Measurements from ENCODE around the gene MASP2. TPM values are rescaled to one million over a fixed set of nuclear protein-coding genes. Genes with fewer than 3 reads are reported as not detected.

MASP2 gene
- total and polyA plus RNA-seq, 9 of the 15 experiments (the other 6 are each of a cell fraction or from before 2014, with no cell fraction given) = 0.01 to 0.23 (median 0.06) TPM; not detected in 3

GRCh38 chr1:11013160-11013531 lies 33.9 kb downstream of the MASP2 start:
- TF ChIP-seq SIN3A (IDR thresholded peaks at IDR 0.05; ENCODE audit: borderline replicate concordance in 2 of 2, control insufficient read depth in 1 of 2, low read depth in 2 of 2, low read length in 2 of 2) (peak in 1 of 2 experiments; percentile 27; a peak in 1 of 4 replicates), POLR2AphosphoS2 (IDR thresholded peaks at IDR 0.05; ENCODE audit: low read length) (0 out of 2 replicates have a peak, but pooled peaks have one; percentile 14), SPI1 (IDR thresholded peaks at IDR 0.05; ENCODE audit: borderline replicate concordance, low read depth, low read length) (peak; percentile 51; the same call in 1 of the 2 replicates), TOE1 (IDR thresholded peaks at IDR 0.05; ENCODE audit: borderline replicate concordance) (no peak), TOE1 (CRISPR knock-in tag; IDR thresholded peaks at IDR 0.05; ENCODE audit: borderline replicate concordance, low read depth) (peak; percentile 64; the same call in 1 of the 2 replicates), NR1H2 (CRISPR knock-in tag; IDR thresholded peaks at IDR 0.05) (peak; percentile 23; the same call in 1 of the 2 replicates), E2F1 (CRISPR knock-in tag; IDR thresholded peaks at IDR 0.05) (no peak), ZMIZ1 (IDR thresholded peaks at IDR 0.05; ENCODE audit: low read depth in 2 of 2, low read length in 2 of 2) (no peak), CREM (IDR thresholded peaks at IDR 0.05; ENCODE audit: low read depth) (no peak), TGIF2 (CRISPR knock-in tag; IDR thresholded peaks at IDR 0.05) (0 out of 2 replicates have a peak, but pooled peaks have one; percentile 1), PHF21A (IDR thresholded peaks at IDR 0.05; ENCODE audit: borderline replicate concordance, low read depth) (0 out of 2 replicates have a peak, but pooled peaks have one; percentile 0), ZNF785 (CRISPR knock-in tag; IDR thresholded peaks at IDR 0.05) (no peak), SMARCB1 (IDR thresholded peaks at IDR 0.05; ENCODE audit: insufficient read length, low read depth) (no peak), BRF2 (IDR thresholded peaks at IDR 0.05; ENCODE audit: borderline replicate concordance, insufficient read depth, insufficient read length) (no peak)
- FAIRE-seq = no peak
- Histone ChIP-seq H3K4me1 (replicated peaks in 1 of 2; ENCODE audit: control insufficient read depth in 2 of 2, insufficient read depth in 2 of 2, low read length in 2 of 2) (peaks cover 9 to 21% of the 10 kb centered on the region in 2 experiments; a peak in 4 of 5 replicates), H3K9me3 (replicated peaks; ENCODE audit: control insufficient read depth, insufficient read depth, low read depth, low read length) (no peaks in the 10 kb centered on the region), H3K9ac (ENCODE audit: insufficient read depth in 1 of 2, low read depth in 2 of 2, low read length in 2 of 2) (peak overlapping the region; percentile 99 to 100), H3K27me3 (ENCODE audit: control insufficient read depth in 2 of 2, insufficient read depth in 2 of 2, low read length in 2 of 2) (no peaks in the 10 kb centered on the region), H3K9me1 (ENCODE audit: control insufficient read depth, insufficient read depth, low read length) (no peaks in the 10 kb centered on the region), H3K27ac (ENCODE audit: extremely low read depth, low read depth, low read length) (peak overlapping the region; percentile 97), H3K36me3 (ENCODE audit: control insufficient read depth, insufficient read depth, low read length) (peaks cover 47% of the 10 kb centered on the region), H3K4me2 (ENCODE audit: insufficient read depth, low read length) (peak overlapping the region; percentile 97), H3K79me2 (ENCODE audit: control insufficient read depth, insufficient read depth, low read length) (peaks cover 45% of the 10 kb centered on the region), H4K20me1 (replicated peaks; ENCODE audit: control insufficient read depth, insufficient read depth, low read length) (peaks cover 26% of the 10 kb centered on the region), H3K4me3 (peak overlapping the region; percentile 95), H2AFZ (ENCODE audit: low read depth, low read length) (no peak overlapping the region)
- in situ Hi-C loops (cut with MboI) = no loop called here
- WGBS (ENCODE audit: insufficient coverage, low coverage, missing lambda C conversion rate) = 0% methylated on average over 11 of the region's 11 CpGs
- no peak for DNase-seq (ENCODE audit: extremely low read depth in 1 of 4, low spot score in 3 of 4)
- CTCF ChIA-PET (ENCODE audit: low intra/inter-chr PET ratio) = no interaction called here
- peak; percentile 7 for ATAC-seq
- POLR2A ChIA-PET = interaction anchor here (0.6 to 2.0 kb wide), 6 partner anchors 17 to 642 kb away, joined by 3 to 5 read pairs (median 3); partner anchors contain the start of gene FBXO44
- intact Hi-C loops (cut with micrococcal nuclease) = no loop called here
- no TSS peak for BruUV-seq (replicated peaks)
